Activated B cell treated with CpG ODN at 0.5 μM for 24 hours (primary cell): ENCODE results near the gene LRRC74B. TPM values are rescaled to one million over a fixed set of nuclear protein-coding genes. Genes with fewer than 3 reads are reported as not detected.
"Not testable (repeated sequence)": the region's sequence is repeated elsewhere in the genome, so short reads cannot be mapped to it uniquely, and the experiment has no call there.

Source experiments
- ATAC-seq: fragments of 200-7000 bp; cut with Tn5 transposase; one replicate; pipeline ENCODE4 v1.10.0; 2021; ENCODE audit warnings: low read depth, mild to moderate bottlenecking, moderate library complexity
- CTCF ChIA-PET: fragments of 350-600 bp; sonication (Branson Sonifier 250); formaldehyde crosslinking; loops from one replicate; lab custom pipeline; 2021; ENCODE audit warnings: antibody characterized with exemption; lab: Charles Lee
- POLR2A ChIA-PET: fragments of 350-600 bp; sonication (Branson Sonifier 250); formaldehyde crosslinking; loops from one replicate; lab custom pipeline; 2021; ENCODE audit warnings: antibody characterized with exemption; lab: Charles Lee
- DNase-seq: peaks from one replicate; pipeline ENCODE4 v3.0.0; 2022
- H3K27ac Mint-ChIP-seq: one replicate; pipeline ENCODE4 v1.8.0; 2020; ENCODE audit warnings: mixed read lengths
- H3K27me3 Mint-ChIP-seq: one replicate; pipeline ENCODE4 v1.8.0; 2021; ENCODE audit warnings: mixed read lengths
- H3K36me3 Mint-ChIP-seq: one replicate; pipeline ENCODE4 v1.8.0; 2021; ENCODE audit warnings: low read depth, mixed read lengths
- H3K4me1 Mint-ChIP-seq: one replicate; pipeline ENCODE4 v1.8.0; 2021; ENCODE audit warnings: mixed read lengths
- H3K4me3 Mint-ChIP-seq: one replicate; pipeline ENCODE4 v1.8.0; 2020; ENCODE audit warnings: mild to moderate bottlenecking, mixed read lengths
- H3K9me3 Mint-ChIP-seq: one replicate; pipeline ENCODE4 v1.8.0; 2020; ENCODE audit warnings: mixed read lengths
- intact Hi-C: fragments of 100-400 bp; cut with micrococcal nuclease; formaldehyde crosslinking; loops from one replicate; pipeline ENCODE4 v1.15.1; 2024
- total RNA-seq: library from RNA; stranded (reverse); gene quantifications from 2 replicates; pipeline ENCODE4 v1.2.3, GENCODE V29; 2022
- TF ChIP-seq, protein P1 (sequence below): fragments of 200-600 bp; IDR thresholded peaks from one replicate; pipeline ENCODE4 v1.8.0; 2022; ENCODE audit warnings: antibody characterized with exemption, mild to moderate bottlenecking

Gene LRRC74B
- total RNA-seq, 1 donor from 2014 or later: not detected

DNA sequence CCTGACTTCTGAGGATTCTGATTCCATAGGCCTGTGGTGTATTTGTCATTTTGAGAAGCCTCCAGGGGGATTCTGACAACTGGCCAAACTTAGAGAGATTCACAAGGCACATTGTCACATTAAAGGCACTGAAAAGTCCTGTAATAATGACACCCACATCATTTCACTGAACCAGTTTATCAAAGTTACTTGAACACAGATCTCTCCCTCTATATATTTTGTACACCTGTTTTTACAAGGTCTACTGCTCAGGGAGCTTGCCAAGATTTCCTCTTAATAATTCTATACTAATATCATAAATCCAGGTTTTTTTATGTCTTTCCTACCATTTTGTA lies 50.0 kb downstream of the LRRC74B start:
- peaks cover 15% of the 10 kb centered on the region for H3K27me3 Mint-ChIP-seq
- H3K9me3 Mint-ChIP-seq: no peaks in the 10 kb centered on the region
- ChIA-PET CTCF (no interaction called here), POLR2A (no interaction called here)
- TF ChIP-seq, protein P1, sequence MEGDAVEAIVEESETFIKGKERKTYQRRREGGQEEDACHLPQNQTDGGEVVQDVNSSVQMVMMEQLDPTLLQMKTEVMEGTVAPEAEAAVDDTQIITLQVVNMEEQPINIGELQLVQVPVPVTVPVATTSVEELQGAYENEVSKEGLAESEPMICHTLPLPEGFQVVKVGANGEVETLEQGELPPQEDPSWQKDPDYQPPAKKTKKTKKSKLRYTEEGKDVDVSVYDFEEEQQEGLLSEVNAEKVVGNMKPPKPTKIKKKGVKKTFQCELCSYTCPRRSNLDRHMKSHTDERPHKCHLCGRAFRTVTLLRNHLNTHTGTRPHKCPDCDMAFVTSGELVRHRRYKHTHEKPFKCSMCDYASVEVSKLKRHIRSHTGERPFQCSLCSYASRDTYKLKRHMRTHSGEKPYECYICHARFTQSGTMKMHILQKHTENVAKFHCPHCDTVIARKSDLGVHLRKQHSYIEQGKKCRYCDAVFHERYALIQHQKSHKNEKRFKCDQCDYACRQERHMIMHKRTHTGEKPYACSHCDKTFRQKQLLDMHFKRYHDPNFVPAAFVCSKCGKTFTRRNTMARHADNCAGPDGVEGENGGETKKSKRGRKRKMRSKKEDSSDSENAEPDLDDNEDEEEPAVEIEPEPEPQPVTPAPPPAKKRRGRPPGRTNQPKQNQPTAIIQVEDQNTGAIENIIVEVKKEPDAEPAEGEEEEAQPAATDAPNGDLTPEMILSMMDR: no peak
- H3K27ac Mint-ChIP-seq: no peak overlapping the region
- ATAC-seq (no peak), DNase-seq (no peak)
- H3K4me1 Mint-ChIP-seq: no peaks in the 10 kb centered on the region
- intact Hi-C loops: no loop called here
- no peak overlapping the region for H3K4me3 Mint-ChIP-seq
- H3K36me3 Mint-ChIP-seq: no peaks in the 10 kb centered on the region

DNA sequence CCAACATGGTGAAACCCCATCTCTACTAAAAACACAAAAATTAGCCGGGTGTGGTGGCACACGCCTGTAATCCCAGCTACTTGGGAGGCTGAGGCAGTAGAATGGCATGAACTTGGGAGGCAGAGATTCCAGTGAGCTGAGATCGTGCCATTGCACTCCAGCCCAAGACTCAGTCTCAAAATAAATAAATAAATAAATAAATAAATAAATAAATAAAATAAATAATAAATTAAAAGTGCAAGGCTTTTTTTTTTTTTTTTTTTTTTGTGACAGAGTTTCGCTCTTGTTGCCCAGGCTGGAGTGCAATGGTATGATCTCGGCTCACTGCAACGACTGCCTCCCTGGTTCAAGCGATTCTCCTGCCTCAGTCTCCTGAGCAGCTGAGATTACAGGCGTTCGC lies 51.1 kb downstream of the LRRC74B start:
- ATAC-seq, DNase-seq, H3K9me3 Mint-ChIP-seq, intact Hi-C loops, CTCF ChIA-PET, H3K4me3 Mint-ChIP-seq, POLR2A ChIA-PET, H3K36me3 Mint-ChIP-seq, H3K4me1 Mint-ChIP-seq, H3K27ac Mint-ChIP-seq: not testable (repeated sequence)
- peaks cover 16% of the 10 kb centered on the region for H3K27me3 Mint-ChIP-seq

DNA sequence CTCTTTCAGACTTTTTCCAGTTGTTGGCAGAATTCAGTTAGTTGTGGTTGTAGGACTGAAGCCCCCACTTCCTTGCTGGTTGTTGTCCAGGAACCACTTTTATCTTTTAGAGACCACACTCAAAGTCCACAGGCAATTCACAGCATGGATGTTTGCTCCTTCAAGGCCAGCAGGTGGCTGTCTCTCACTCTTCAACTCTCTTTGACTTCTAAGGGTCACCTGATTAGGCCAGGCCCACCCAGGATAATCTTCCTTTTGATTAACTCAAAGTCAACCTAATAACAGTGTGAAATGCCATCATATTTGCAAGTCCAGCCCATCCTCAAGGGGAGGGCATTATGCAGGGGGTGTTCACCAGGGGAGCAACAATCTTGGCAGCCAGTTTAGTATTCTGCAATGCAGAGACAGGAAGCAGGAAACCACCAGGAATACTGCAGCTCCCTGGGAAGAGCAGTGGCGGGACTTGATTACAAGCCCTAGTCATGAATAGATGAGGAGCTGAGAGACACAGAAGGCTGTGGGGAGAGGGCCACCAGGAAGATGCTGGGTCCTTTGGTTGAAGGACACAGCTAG lies 52.4 kb downstream of the LRRC74B start:
- H3K4me3 Mint-ChIP-seq: no peak overlapping the region
- intact Hi-C loops: no loop called here
- TF ChIP-seq, protein P1: no peak
- peaks cover 6% of the 10 kb centered on the region for H3K4me1 Mint-ChIP-seq
- peaks cover 23% of the 10 kb centered on the region for H3K27me3 Mint-ChIP-seq
- H3K36me3 Mint-ChIP-seq: no peaks in the 10 kb centered on the region
- no peak for ATAC-seq
- H3K9me3 Mint-ChIP-seq: no peaks in the 10 kb centered on the region
- POLR2A ChIA-PET: no interaction called here
- H3K27ac Mint-ChIP-seq: no peak overlapping the region
- DNase-seq: no peak
- CTCF ChIA-PET: no interaction called here

DNA sequence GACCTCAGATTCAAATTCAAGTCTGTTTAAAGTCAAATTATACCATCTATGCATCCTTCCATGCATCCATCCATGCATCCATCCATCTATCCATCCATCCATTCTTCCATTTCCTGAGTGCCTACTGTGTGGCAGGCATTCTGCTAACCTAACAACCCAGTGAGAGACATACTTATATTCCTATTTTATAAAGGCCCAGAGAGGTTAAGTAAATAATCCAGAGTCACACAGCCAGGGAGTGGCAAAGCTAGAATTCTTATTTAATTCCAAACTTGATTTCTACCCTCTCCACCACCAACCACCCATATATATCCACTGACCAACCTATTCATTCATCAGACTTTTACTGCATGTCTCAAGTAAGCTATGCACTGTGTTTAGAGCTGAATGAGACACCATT lies 53.8 kb downstream of the LRRC74B start:
- Mint-ChIP-seq H3K27ac (no peak overlapping the region), H3K27me3 (peaks cover 32% of the 10 kb centered on the region), H3K4me3 (no peak overlapping the region), H3K4me1 (peaks cover 6% of the 10 kb centered on the region), H3K9me3 (no peaks in the 10 kb centered on the region), H3K36me3 (no peaks in the 10 kb centered on the region)
- DNase-seq (no peak), ATAC-seq (no peak)
- intact Hi-C loops: no loop called here
- POLR2A ChIA-PET: no interaction called here
- CTCF ChIA-PET: interaction anchor here (1.4 kb wide), 1 partner anchor 97 kb away, joined by 3 read pairs; no protein-coding TSS in a partner anchor
- TF ChIP-seq, protein P1: no peak

DNA sequence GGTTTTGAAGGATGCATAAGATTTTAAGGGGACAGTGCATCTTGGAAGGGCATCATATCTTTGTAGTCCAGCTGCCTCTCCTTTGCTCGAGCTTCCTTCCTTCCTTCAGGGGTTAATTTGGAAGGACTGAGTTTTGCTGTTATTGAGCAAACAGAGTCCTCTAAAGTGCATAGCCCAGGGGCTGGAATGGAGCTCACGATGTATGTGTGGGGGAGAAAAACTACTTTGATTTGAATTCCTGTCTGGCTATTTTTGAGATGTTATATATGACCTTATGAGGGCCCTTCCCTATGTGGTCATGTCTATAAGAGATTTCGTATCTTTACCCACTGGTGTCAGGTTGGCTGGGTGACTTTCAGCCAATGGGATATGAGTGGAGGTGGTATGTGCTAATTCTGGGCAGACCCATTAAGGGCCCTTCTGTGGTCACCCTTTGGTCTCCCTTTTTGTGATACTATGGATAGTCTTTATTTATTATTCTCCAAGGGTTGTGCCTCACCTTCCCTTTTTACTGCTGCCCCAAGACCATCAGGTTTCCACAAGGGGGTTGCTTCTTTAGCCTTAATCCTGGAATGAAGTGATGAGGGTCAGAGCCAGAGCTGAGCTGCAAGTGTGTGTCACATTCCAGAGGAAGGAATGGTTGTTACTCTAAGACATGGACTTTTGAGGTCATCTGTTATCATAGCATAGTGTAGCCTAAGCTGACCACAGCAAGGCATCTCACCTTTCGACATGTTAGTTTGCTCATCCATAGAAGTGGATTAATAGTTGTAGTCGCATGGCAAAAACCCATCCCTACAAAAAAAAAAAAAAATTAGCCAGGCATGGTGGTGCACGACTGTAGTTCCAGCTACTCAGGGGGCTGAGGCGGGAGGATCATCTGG lies 54.6 kb downstream of the LRRC74B start:
- H3K36me3 Mint-ChIP-seq: no peaks in the 10 kb centered on the region
- TF ChIP-seq, protein P1: no peak
- no peaks in the 10 kb centered on the region for H3K9me3 Mint-ChIP-seq
- POLR2A ChIA-PET: no interaction called here
- H3K27ac Mint-ChIP-seq: no peak overlapping the region
- H3K4me1 Mint-ChIP-seq: peaks cover 6% of the 10 kb centered on the region
- no peak for ATAC-seq
- CTCF ChIA-PET: interaction anchor here (1.4 kb wide), 1 partner anchor 97 kb away, joined by 3 read pairs; no protein-coding TSS in a partner anchor
- peaks cover 38% of the 10 kb centered on the region for H3K27me3 Mint-ChIP-seq
- intact Hi-C loops: no loop called here
- H3K4me3 Mint-ChIP-seq: no peak overlapping the region
- DNase-seq: no peak
